GM12878 (cell line): ENCODE results near the gene COX6B2. TPM values are rescaled to one million over a fixed set of nuclear protein-coding genes. Genes with fewer than 3 reads are reported as not detected.
A peak's percentile ranks its signal among the peaks of the same experiment; 100 is the strongest.

ENCODE experiments used
- ATAC-seq: fragments of 200-7000 bp; cut with Tn5 transposase; 3 replicates; pipeline ENCODE4 v1.9.1; 2020; ENCODE audit warnings: mild to moderate bottlenecking, moderate library complexity
- BruUV-seq: library from RNA; stranded (reverse); fragments of 400-500 nt; replicated peaks from 2 replicates; lab custom pipeline; 2021; lab: Mats Ljungman, UMichigan
- CTCF ChIA-PET: fragments of 300-600 bp; sonication (Branson Sonifier 250); formaldehyde crosslinking; extraction: SDS; loops from one replicate; lab custom pipeline; 2021; ENCODE audit warnings: inconsistent platforms; lab: Yijun Ruan, JAX
- POLR2A ChIA-PET: fragments of 350-600 bp; formaldehyde crosslinking; extraction: SDS; loops from one replicate; lab custom pipeline; 2021; ENCODE audit warnings: inconsistent platforms; lab: Charles Lee
- RAD21 ChIA-PET: fragments of 300-600 bp; sonication (Branson Sonifier 250); formaldehyde crosslinking; loops from one replicate; lab custom pipeline; 2023; ENCODE audit warnings: antibody characterized with exemption; ENCODE audit not compliant: unreplicated experiment; lab: Charles Lee
- SMC1A ChIA-PET: fragments of 300-600 bp; sonication (Branson Sonifier 250); formaldehyde crosslinking; loops from one replicate; lab custom pipeline; 2023; ENCODE audit not compliant: unreplicated experiment, uncharacterized antibody; lab: Charles Lee
- DNase-seq: peaks from one replicate; pipeline ENCODE4 v3.0.0-alpha.2; 2011; ENCODE audit warnings: low read depth, low spot score
- FAIRE-seq: peaks from 3 replicates; lab custom pipeline; 2011; peaks lifted over from hg19 to GRCh38; lab: Jason Lieb, UNC
- H2AFZ ChIP-seq: 2 replicates; pipeline ENCODE4 v1.6.0; 2011; ENCODE audit warnings: low read depth, low read length, control low read depth; ENCODE audit not compliant: control insufficient read depth
- H3K27ac ChIP-seq: 2 replicates; pipeline ENCODE4 v1.5.1; 2011; ENCODE audit warnings: control low read depth; ENCODE audit not compliant: control insufficient read depth, insufficient read depth
- H3K27me3 ChIP-seq, 2 experiments: replicated peaks in 1 of 2; 2 replicates each; pipeline versions ENCODE4 v1.6.0 to v1.6.1; 2011; ENCODE audit warnings: low read length in 1 of 2; ENCODE audit not compliant: control insufficient read depth in 2 of 2, insufficient read depth in 2 of 2
- H3K36me3 ChIP-seq, 2 experiments: 2 replicates each; pipeline ENCODE4 v1.5.1; 2011; ENCODE audit warnings: low read length in 1 of 2; ENCODE audit not compliant: control insufficient read depth in 2 of 2, insufficient read depth in 2 of 2
- H3K4me1 ChIP-seq: 2 replicates; pipeline ENCODE4 v1.6.1; 2011; ENCODE audit warnings: mild to moderate bottlenecking, low read length, moderate library complexity, mixed read lengths; ENCODE audit not compliant: control insufficient read depth, insufficient read depth
- H3K4me2 ChIP-seq: 2 replicates; pipeline ENCODE4 v1.6.0; 2011; ENCODE audit warnings: control low read depth; ENCODE audit not compliant: control insufficient read depth, insufficient read depth
- H3K4me3 ChIP-seq: fragments of 200-600 bp; sonication (generic); 2 replicates; pipeline ENCODE4 v1.5.1; 2016
- H3K79me2 ChIP-seq: 2 replicates; pipeline ENCODE4 v1.6.0; 2011; ENCODE audit warnings: low read length; ENCODE audit not compliant: control insufficient read depth, insufficient read depth
- H3K9ac ChIP-seq: 2 replicates; pipeline ENCODE4 v1.8.0; 2011; ENCODE audit warnings: low read length, control low read depth, mixed read lengths; ENCODE audit not compliant: control insufficient read depth, insufficient read depth
- H3K9me3 ChIP-seq: replicated peaks from 3 replicates; pipeline ENCODE4 v1.5.1; 2011; ENCODE audit warnings: mild to moderate bottlenecking, low read length; ENCODE audit not compliant: control insufficient read depth, insufficient read depth
- H4K20me1 ChIP-seq: 2 replicates; pipeline ENCODE4 v1.6.0; 2011; ENCODE audit not compliant: control insufficient read depth, insufficient read depth
- CBX5 ChIP-seq: sonication (generic); IDR thresholded peaks from 2 replicates; pipeline ENCODE4 v1.6.1; 2016; ENCODE audit warnings: low read depth, moderate library complexity, mild to moderate bottlenecking, inconsistent platforms
- ESRRA ChIP-seq: IDR thresholded peaks from 2 replicates; pipeline ENCODE4 v1.6.1; 2012; ENCODE audit warnings: mild to moderate bottlenecking, low read length, improper control_type of control experiment
- POLR2A ChIP-seq: IDR thresholded peaks from 2 replicates; pipeline ENCODE4 v1.6.1; 2011; ENCODE audit warnings: low read depth, mild to moderate bottlenecking, low read length
- POLR2AphosphoS2 ChIP-seq: IDR thresholded peaks from 2 replicates; pipeline ENCODE4 v1.6.1; 2011; ENCODE audit warnings: low read depth, mild to moderate bottlenecking, low read length, improper control_type of control experiment, moderate library complexity
- POLR2AphosphoS5 ChIP-seq: IDR thresholded peaks from 2 replicates; pipeline ENCODE4 v1.6.1; 2011; ENCODE audit warnings: mild to moderate bottlenecking, low read length, inconsistent platforms
- ZBED1 ChIP-seq: IDR thresholded peaks from 2 replicates; pipeline ENCODE4 v1.6.1; 2016; ENCODE audit warnings: borderline replicate concordance
- ZNF622 ChIP-seq: fragments of 450-650 bp; IDR thresholded peaks from 2 replicates; pipeline ENCODE4 v1.6.1; 2017; ENCODE audit warnings: mild to moderate bottlenecking, inconsistent platforms
- WGBS: methylation state at CpG from one replicate; pipeline ENCODE4 v1.1.6; 2016; ENCODE audit warnings: low lambda C conversion rate; ENCODE audit not compliant: insufficient replicate concordance, insufficient coverage; ENCODE audit errors: missing lambda C conversion rate; 5-methylcytosine and 5-hydroxymethylcytosine counted together
- in situ Hi-C: fragments of 300-500 bp; cut with MboI; formaldehyde crosslinking; loops from 9 replicates; pipeline ENCODE4 v1.14.3; 2018; ENCODE audit warnings: mixed read lengths
- intact Hi-C: fragments of 100-400 bp; cut with micrococcal nuclease; formaldehyde crosslinking; loops from one replicate; pipeline ENCODE4 v1.14.2; 2022; ENCODE audit not compliant: unreplicated experiment
- polyA plus RNA-seq, 11 experiments: library from polyadenylated mRNA; depleted of rRNA in 4 of 11; unstranded in 6 of 11; stranded (reverse) in 5 of 11; fragments of >200 nt; fragmentation: Nextera tagmentation in 4 of 11; fragmentation: Illumina TruSeq in 1 of 11; extraction: Ambion mirVana in 4 of 11; extraction: Trizol in 1 of 11; gene quantifications; 1 replicate in 1 of 11; 2 replicates in 10 of 11; pipeline versions ENCODE4 v1.2.1 to v1.2.3, GENCODE V29; 2011 to 2016; ENCODE audit warnings: inconsistent platforms in 2 of 11, missing spikeins in 2 of 11, low read depth in 1 of 11
- total RNA-seq, 4 experiments: library from RNA; depleted of rRNA in 3 of 4; stranded (reverse); fragments of >200 nt in 3 of 4; fragmentation: Illumina TruSeq in 1 of 4; extraction: Trizol in 1 of 4; gene quantifications; 2 replicates each; pipeline versions ENCODE4 v1.2.1 to v1.2.3, GENCODE V29; 2013 to 2021

COX6B2 gene
- total and polyA plus RNA-seq, 10 of the 15 experiments (the other 5 are each of a cell fraction or from before 2014, with no cell fraction given): 0.05 to 0.08 (median 0.07) TPM; not detected in 6

GRCh38 chr19:55390461-55390880 lies 36.0 kb upstream of the COX6B2 start:
- Histone ChIP-seq H3K4me2 (no peak overlapping the region), H3K27ac (no peak overlapping the region), H3K4me1 (peaks cover 16% of the 10 kb centered on the region), H3K79me2 (peaks cover 33% of the 10 kb centered on the region), H3K9ac (no peak overlapping the region), H3K9me3 (no peaks in the 10 kb centered on the region), H3K4me3 (no peak overlapping the region), H2AFZ (no peak overlapping the region), H3K27me3 (no peaks in the 10 kb centered on the region)
- RAD21 ChIA-PET: interaction anchor here (0.9 to 1.2 kb wide), 3 partner anchors 14 to 97 kb away, joined by 3 to 4 read pairs (median 3); no protein-coding TSS in a partner anchor
- CTCF ChIA-PET: interaction anchor here (1.4 kb wide), 1 partner anchor 89 kb away, joined by 4 read pairs; no protein-coding TSS in a partner anchor
- intact Hi-C loops (no loop called here), in situ Hi-C loops (no loop called here)
- no TSS peak for BruUV-seq
- 65% methylated on average over 7 of the region's 7 CpGs for WGBS
- ATAC-seq (no peak), FAIRE-seq (no peak)
- TF ChIP-seq CBX5 (no peak), ZBED1 (peak; percentile 34), POLR2A (peak; percentile 28; the same call in 1 of the 2 replicates)
- TF ChIP-seq, all 136 proteins: peak for 2
- peaks cover 14% of the 10 kb centered on the region for H4K20me1 ChIP-seq
- ChIA-PET POLR2A (interaction anchor here (0.8 to 1.6 kb wide), 3 partner anchors 12 to 136 kb away, joined by 3 to 4 read pairs (median 4); no protein-coding TSS in a partner anchor), SMC1A (interaction anchor here (0.7 kb wide), 1 partner anchor 9 kb away, joined by 3 read pairs; no protein-coding TSS in a partner anchor)
- no peak for DNase-seq
- peaks cover 19 to 23% of the 10 kb centered on the region in 2 experiments; a peak in 3 of 4 replicates for H3K36me3 ChIP-seq

GRCh38 chr19:55389386-55390317 lies 35.1 kb upstream of the COX6B2 start:
- SMC1A ChIA-PET: interaction anchor here (0.7 kb wide), 1 partner anchor 87 kb away, joined by 3 read pairs; the partner anchor contains the start of gene ZNF628
- Histone ChIP-seq H3K4me1 (peaks cover 19% of the 10 kb centered on the region), H2AFZ (no peak overlapping the region), H4K20me1 (peaks cover 14% of the 10 kb centered on the region), H3K79me2 (peaks cover 33% of the 10 kb centered on the region), H3K4me2 (no peak overlapping the region; the same call in 1 of the 2 replicates), H3K9me3 (no peaks in the 10 kb centered on the region), H3K36me3 (peaks cover 19 to 23% of the 10 kb centered on the region in 2 experiments; a peak in 3 of 4 replicates), H3K9ac (no peak overlapping the region), H3K27ac (no peak overlapping the region), H3K27me3 (no peaks in the 10 kb centered on the region), H3K4me3 (no peak overlapping the region)
- DNase-seq (no peak), ATAC-seq (no peak), FAIRE-seq (no peak)
- in situ Hi-C loops (no loop called here), intact Hi-C loops (loop anchor here (10.0 kb wide), 2 partner anchors 135 to 775 kb away; partner anchors contain the start of gene PPP6R1)
- TF ChIP-seq ESRRA: no peak
- peak; percentile 64 for TF ChIP-seq POLR2A
- no peak for TF ChIP-seq ZNF622
- TF ChIP-seq POLR2AphosphoS5: peak; percentile 28; the same call in 1 of the 2 replicates
- peak; percentile 68; the same call in 1 of the 2 replicates for TF ChIP-seq POLR2AphosphoS2
- BruUV-seq: no TSS peak
- POLR2A ChIA-PET: interaction anchor here (0.6 to 1.6 kb wide), 4 partner anchors 12 to 135 kb away, joined by 3 to 4 read pairs (median 4); no protein-coding TSS in a partner anchor
- RAD21 ChIA-PET: interaction anchor here (0.9 kb wide), 1 partner anchor 16 kb away, joined by 3 read pairs; no protein-coding TSS in a partner anchor
- WGBS: 79% methylated on average over 21 of the region's 21 CpGs
- CTCF ChIA-PET: no interaction called here
